Fibroblast of upper back skin (primary cell): ENCODE data around the gene CTSE.
"Not testable (repeated sequence)": the region's sequence is repeated elsewhere in the genome, so short reads cannot be mapped to it uniquely, and the experiment has no call there.

Experiments
- DNase-seq: peaks from one replicate; pipeline ENCODE4 v3.0.0-alpha.2; 2013

CTSE gene

GRCh38 chr1:206023695-206024094, at the start of gene CTSE:
Gene CTSE, minus strand, starts transcription at chr1:206023895. Its CDS starts 104 bp downstream, at chr1:206023791.
- no peak for DNase-seq

DNA sequence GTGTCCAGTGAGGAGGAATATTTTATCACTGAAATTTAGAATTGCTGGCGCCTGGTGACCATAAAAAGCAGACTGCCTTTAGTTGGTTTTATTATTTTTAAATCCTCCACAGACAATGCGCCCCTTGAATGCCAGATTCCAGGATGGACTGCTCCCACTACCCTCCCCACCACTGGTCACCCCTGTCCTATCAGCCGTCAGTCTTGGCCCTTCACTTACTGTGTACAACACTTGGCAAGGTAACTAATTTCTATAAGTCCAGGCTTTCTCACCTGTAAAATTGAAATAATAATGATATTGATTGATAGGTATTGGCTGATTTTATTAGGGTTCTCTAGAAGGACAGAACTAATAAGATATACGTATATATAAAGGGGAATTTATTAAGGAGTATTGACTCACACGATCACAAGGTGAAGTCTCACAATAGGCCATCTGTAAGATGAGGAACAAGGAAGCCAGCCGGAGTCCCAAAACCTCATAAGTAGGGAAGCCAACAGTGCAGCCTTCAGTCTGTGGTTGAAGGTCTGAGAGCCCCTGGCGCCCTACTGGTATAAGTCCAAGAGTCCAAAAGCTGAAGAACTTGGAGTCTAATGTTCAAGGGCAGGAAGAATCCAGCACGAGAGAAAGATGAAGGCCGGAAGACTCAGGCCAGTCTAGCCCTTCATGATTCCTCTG, 47.1 kb upstream of the CTSE start:
- no peak for DNase-seq

DNA sequence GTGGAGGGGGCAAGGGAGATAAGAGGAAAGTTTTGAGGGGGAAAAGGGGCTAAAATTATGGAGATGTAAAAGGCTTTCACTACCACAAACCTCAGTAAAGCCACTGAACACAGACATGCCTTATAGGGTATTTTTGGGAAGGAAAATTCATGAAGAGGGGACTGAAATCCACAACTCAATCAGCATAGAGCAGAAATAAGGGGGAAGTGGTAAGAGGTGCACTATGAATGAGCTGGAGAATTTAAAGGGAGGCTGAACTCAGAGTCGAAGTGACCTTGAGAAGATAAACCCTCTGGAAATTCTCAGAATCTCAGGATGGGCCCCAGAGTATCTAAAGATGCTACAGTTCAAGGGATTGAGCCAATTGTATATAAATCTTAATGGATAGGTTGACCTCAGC, 44.6 kb upstream of the CTSE start:
- no peak for DNase-seq

DNA sequence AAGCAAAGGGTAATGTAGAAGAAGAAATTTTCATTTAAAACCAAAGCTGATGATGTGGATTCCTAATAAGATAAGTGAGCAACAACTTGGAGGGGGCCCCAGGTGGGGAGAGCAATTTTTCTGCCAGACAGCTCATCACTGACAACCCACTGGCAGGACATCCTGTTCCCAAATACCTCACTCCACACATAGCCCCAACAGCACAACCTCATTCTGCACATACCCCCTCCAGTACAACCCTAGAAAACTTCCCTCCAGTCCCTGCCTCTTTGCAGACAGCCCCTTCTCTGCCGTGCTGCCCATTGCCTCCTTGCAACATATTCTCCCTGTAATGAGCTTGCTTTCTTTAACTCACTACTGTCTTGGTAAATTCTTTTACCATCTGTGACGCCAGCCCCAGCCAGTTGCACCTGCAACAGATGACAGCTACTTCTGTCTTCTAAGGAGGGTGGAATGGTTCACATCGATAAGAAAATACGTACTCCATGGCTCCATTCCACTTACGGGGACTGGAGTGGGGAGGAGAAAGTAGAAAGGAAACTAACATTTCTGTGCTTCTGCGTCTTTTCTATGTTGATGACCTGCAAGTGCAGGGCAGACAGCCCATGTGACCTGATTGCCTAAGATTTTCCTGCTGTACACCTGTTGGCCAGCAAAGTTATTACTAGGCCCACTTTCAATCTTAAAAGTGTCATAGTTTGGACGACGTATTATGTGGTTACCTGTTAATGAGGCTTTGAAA, 44.0 kb upstream of the CTSE start:
- no peak for DNase-seq

DNA sequence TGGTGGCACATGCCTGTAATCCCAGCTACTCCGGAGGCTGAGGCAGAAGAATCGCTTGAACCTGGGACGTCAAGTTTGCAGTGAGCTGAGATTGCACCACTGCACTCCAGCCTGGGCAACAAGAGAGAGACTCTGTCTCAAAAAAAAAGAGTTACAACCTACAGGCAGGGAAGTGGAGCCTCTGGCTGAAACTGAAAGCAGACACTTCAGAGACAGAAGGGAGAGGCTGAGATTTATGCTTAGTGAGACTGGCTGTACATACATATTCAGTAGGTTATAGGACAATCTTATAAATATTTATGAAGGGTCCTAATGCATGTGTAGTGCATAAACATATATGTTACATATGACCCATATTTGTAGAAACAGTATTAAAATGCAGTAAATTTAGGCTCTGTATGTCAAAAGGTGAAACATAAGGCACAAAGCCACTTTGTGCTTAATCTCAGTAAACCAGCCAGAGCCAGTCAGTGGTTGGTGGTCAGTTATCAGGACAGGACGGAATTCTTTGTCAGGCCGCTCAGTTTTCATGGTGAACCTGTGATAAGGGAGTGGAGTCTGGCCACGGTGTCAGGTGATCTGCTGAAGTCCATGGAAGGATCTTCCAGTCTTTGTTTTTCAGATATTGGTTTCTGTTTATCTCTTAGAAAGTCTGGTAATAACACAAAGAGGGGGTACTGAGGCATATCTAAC, 42.9 kb upstream of the CTSE start:
- DNase-seq, result no peak

DNA sequence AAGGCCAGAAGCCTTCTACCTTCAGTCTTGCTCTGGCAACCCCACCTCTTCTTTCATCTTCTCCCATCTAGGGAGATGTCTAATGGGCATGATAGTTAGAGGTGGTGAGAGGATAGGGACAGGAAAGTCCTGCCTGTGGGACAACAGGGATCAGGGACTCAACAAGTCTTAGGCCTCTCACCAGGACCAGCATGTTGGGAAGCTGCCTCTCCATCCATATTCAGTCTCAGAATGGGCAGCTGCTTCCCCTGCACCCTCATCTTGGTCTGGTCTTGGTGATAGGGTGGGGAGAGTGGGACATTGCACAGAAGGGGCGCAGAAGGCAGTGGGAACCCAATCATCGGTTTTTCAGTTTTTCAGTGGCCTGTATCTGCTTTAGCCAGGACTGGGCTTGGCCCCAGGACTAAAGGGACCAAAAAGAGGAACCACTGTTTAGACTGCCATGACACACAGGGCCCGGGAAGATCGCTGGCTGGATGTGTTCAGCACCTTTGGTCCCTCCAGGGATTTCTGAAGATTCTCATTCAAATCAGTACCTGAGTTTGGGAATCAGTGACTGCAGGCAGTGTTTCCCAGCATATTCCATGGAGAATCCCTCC, 42.0 kb upstream of the CTSE start:
- no peak for DNase-seq

DNA sequence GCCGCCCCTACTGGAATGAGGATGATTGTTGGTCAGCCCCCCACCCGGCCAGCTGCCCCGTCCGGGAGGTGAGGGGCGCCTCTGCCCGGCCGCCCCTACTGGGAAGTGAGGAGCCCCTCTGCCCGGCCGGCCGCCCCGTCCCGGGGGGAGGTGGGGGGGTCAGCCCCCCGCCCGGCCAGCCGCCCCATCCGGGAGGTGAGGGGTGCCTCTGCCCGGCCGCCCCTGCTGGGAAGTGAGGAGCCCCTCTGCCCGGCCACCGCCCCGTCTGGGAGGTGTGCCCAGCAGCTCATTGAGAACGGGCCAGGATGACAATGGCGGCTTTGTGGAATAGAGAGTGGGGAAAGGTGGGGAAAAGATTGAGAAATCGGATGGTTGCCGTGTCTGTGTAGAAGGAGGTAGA, 40.8 kb upstream of the CTSE start:
- not testable (repeated sequence) for DNase-seq

DNA sequence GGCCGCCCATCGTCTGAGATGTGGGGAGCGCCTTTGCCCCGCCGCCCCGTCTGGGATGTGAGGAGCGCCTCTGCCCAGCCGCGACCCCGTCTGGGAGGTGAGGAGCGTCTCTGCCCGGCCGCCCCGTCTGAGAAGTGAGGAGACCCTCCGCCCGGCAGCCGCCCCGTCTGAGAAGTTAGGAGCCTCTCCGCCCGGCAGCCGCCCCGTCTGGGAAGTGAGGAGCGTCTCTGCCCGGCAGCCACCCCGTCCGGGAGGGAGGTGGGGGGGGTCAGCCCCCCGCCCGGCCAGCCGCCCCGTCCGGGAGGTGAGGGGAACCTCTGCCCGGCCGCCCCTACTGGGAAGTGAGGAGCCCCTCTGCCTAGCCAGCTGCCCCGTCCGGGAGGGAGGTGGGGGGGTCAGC, 40.3 kb upstream of the CTSE start:
- DNase-seq, result not testable (repeated sequence)

DNA sequence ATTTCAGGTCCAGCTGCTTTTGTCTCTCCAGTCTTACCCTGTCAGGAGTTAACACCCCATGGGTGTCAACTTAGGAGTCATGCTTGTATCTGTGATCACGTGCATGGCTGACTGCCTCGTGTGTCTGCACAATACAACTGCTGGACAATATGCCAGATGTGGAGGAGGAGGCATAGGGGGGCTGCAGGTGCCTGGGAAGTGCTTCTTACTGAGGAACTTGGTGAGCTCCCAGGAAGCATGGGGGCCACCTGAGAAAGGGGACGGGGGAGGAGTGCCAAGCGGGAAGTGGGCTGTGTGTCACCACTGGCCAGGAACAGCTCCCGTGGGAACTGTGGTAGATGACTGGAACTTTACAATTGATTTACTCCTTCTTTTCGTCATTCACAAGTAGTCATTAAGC, 38.8 kb upstream of the CTSE start:
- no peak for DNase-seq

DNA sequence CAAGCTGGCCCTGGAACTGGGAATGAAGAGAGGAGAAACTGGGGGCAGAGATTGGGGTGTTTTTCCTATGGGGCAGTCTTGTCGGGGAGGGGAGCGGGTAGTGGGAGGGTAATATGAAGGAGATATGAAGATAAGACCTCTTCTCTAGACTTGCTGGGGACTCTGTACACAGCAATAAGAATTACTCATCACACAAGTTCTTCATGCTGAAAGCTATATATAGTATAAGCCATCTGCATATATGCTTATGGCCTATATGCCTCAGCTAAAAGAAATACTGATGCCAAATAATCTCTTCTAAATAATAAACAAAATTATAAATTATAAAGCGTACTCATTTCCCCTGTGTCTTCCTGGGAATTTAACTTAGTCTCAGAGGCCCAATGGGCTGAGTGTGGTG, 37.1 kb upstream of the CTSE start:
- no peak for DNase-seq

DNA sequence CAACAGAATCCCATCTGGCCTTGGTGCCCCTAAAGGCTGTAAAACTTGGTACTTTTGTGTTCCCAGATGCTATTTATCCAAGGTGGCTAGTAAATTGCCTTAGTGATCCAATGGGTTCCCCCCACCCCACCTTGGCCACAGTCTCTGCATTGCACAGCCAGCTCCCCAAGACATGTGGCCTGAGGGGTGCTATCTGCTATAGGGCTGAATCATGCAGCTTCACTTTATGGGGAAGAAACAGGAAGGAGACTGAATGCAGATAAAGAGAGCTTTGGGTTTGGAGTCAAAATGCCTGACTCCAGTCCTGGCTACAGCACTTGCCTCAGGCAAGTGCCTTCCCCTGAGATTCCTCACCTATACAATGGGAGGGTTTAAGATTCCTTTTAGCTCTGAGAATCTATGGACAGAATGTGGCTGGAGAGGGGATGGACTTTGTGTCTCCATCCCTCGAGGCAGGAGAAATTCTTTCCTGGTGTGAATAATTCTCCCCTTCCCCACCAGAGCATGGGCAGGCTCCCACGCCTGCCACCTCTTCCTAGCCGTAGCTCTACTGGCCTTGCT, 35.7 kb upstream of the CTSE start:
- no peak for DNase-seq

DNA sequence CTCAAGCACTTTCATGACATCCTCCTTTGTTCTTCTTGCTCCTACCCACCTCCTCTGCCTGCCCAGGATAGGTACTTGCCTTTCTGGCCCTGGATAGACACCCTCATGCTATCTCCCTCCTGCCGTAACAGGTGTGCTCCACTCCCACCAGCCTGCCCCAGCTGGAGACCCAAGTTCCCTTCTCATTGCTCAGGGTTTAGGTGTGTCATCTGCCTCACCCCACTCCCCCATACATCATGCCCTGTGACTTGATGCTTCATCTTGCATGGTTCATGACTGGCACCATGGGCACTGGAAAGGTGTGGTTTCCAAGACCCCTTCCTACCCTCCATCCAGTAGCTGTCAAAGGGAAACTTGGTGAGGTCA, 35.2 kb upstream of the CTSE start:
- no peak for DNase-seq

DNA sequence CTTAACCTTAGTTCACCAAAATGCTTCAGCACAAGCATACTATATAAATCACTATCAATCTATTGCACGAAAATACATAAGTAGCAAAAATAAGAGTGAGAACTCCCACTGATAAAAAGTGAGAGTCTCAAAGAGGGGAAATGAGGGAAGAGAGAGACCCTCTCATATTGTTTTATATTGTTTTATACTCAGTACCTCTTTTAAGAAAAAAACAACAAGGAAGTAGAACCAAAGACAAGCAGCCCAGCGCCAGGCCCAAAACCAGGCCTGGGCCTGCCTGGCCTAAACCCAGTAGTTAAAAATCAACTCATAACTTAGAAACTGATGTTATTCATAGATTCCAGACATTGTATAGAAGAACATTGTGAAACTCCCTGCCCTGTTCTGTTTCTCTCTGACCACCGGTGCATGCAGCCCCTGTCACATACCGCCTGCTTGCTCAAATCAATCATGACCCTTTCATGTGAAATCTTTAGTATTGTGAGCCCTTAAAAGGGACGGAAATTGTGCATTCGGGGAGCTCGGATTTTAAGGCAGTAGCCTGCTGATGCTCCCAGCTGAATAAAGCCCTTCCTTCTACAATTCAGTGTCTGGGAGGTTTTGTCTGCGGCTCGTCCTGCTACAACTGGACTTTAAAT, 34.7 kb upstream of the CTSE start:
- DNase-seq, result not testable (repeated sequence)

DNA sequence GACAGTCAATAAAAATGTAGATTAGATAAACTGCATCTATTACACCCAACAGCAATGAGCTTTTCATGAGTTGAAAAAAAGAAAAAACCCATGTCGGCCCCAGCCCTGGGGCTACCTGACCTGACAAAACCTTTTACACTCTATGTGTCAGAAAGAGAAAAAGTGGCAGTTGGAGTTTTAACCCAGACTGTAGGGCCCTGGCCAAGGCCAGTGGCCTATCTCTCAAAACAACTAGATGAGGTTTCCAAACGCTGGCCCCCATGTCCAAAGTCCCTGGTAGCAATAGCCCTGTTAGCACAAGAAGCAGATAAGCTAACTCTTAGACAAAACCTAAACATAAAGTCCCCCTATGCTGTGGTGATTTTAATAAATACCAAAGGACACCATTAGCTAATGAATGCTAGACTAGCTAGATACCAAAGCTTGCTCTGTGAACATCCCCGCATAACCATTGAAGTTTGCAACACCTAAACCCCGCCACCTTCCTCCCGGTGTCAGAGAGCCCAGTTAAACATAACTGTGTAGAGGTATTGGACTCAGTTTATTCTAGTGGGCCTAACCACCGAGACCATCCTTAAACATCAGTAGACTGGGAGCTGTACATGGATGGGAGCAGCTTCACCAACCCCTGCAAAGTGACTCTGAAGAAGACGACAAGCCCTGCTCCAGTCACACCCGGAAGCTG, 32.1 kb upstream of the CTSE start:
- not testable (repeated sequence) for DNase-seq

- not testable (repeated sequence) for DNase-seq
Measured at GRCh38 chr1:206055069-206055625, 31.5 kb upstream of the CTSE start.

- not testable (repeated sequence) for DNase-seq
Measured at GRCh38 chr1:206053616-206054015, 29.9 kb upstream of the CTSE start.

DNA sequence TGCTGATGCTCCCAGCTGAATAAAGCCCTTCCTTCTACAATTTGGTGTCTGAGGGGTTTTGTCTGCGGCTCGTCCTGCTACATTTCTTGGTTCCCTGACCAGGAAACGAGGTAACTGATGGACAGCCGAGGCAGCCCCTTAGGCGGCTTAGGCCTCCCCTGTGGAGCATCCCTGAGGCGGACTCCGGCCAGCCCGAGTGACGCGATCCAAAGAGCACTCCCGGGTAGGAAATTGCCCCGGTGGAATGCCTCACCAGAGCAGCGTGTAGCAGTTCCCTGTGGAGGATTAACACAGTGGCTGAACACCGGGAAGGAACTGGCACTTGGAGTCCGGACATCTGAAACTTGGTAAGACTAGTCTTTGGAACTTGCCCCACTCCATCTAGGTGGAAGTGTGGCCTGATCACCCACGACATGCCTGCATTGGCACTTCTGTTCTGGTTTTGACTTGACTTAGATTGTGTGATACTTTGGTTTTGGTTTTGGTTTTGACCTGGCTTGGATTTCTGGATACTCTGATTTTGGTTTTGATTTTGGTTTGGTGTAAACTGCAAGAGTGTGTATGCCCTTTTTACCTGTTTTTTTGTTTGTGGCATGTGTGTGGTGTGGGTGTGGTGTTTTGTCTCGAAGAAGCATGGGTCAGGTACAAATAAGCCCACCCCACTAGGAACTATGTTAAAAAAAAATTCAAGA, 29.4 kb upstream of the CTSE start, which contains the start of gene RHEX:
TSS of gene RHEX (plus strand) at position 255 of the 692 bp plus-strand sequence. CDS start 44,656 bp downstream, outside the sequence.
- not testable (repeated sequence) for DNase-seq

DNA sequence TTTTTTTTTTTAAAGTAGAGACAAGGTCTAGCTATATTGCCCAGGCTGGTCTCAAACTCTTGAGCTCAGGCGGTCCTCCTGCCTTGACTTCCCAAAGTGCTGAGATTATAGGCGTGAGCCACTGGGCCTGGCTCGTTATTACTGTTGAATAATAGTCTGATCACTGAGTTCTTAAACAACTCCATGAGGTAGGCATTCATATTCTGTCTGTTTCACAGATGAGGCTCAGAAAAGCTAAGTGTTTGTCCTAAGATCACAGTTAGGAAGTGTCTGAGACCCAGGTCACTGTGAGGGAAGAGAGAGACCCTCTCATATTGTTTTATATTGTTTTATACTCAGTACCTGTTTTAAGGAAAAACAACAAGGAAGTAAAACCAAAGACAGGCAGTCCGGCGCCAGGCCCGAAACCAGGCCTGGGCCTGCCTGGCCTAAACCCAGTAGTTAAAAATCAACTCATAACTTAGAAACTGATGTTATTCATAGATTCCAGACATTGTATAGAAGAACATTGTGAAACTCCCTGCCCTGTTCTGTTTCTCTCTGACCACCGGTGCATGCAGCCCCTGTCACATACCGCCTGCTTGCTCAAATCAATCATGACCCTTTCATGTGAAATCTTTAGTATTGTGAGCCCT, 28.7 kb upstream of the CTSE start:
- DNase-seq, result not testable (repeated sequence)

DNA sequence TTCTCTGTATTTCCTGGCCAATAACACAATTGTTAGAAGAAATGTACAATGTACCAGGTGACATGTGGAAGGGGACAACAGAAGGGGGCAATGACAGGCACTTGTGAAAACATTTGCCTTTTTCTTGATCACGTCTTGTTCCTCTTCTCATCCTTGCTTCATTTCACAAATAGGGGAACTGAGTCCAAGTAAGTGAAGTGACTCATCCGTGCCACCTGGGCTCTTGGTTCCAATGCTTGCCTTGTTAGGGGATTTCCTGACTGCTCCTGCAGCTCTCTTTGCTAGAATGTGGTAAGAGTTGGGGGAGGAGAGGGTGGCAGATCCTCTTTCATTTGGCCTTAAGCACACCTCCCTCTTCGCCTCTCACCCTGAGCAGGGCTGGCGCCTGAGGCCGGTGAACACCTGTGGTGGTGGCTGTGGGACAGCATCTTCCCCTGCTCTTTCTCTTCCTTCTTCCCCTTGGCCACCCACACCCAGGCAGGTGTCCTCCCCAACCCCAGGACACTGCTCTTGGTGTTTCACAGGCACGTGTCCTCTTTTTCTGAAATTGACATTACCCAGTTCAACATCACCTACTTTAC, 27.1 kb upstream of the CTSE start:
- no peak for DNase-seq
